Measurements from ENCODE around the gene LLGL1.

LLGL1 gene

DNA sequence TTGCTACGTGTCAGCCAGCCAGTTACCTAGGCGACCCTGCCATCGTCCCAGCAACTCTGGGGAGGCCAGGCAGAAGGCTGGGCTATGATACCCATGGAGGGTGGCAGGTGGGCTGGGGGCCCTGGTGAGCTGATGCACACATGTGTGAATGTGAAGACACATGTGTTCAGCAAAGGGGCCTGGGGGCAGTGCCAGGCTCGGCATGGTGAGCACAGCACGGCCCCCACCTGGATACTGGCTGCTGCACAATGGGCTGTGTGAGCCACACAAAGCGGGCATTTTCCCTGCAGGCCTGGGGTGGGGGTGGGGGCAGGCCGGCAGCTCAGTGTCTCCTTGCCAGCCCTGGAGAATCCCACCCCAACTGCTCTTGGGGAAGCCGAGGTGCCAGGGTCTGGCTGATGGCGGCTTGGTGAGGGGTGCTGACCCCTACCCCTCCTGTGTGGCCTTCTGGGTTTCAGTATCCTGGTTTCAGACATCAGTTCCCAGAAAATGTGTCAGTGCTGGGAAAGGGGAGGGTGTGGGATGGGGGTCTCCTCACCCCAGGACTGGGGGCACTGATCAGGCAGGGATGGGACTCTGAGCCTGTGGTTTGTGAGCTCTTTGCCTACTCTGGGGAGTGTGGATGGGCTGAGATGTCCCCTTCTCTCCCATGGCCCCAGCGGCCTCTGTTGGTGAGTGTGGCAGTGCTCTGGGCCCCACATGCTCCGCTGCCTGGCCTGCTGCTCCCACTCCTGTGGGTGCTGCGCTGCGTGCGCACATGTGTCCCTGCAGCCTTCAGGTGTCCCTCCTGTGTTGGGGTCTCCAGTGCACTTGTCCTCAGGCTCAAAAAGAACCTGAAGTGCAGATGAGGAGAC lies 5.1 kb downstream of the LLGL1 start:
- no peak for DNase-seq

- no peak for DNase-seq
Measured at GRCh38 chr17:18231164-18231563, 5.7 kb downstream of the LLGL1 start.

DNA sequence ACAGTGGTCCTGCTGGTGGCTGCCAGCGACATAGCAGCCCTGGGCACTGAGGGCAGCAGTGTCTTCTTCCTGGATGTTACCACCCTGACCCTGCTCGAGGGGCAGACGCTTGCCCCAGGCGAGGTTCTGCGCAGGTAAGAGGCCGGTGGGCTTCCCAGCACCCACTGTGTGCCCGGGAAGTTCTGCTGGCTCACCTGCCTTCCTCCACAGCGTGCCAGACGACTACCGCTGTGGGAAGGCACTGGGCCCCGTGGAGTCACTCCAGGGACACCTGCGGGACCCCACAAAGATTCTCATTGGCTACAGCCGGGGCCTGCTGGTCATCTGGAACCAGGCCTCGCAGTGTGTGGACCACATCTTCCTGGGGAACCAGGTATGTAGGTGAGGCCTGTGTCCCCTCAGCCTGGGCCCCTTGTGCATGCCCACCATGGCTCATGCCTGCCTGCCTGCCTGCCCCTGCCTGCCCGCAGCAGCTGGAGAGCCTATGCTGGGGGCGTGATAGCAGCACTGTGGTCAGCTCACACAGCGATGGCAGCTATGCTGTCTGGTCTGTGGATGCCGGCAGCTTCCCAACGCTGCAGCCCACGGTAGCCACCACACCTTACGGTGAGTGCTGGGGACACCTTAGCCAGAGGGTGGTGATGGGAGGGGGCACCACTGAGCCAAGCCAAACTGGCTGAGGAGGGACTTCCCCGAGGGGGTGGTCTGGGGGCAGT lies 8.5 kb downstream of the LLGL1 start:
- no peak for DNase-seq

GRCh38 chr17:18234853-18235380 lies 9.5 kb downstream of the LLGL1 start:
- DNase-seq, result no peak

DNA sequence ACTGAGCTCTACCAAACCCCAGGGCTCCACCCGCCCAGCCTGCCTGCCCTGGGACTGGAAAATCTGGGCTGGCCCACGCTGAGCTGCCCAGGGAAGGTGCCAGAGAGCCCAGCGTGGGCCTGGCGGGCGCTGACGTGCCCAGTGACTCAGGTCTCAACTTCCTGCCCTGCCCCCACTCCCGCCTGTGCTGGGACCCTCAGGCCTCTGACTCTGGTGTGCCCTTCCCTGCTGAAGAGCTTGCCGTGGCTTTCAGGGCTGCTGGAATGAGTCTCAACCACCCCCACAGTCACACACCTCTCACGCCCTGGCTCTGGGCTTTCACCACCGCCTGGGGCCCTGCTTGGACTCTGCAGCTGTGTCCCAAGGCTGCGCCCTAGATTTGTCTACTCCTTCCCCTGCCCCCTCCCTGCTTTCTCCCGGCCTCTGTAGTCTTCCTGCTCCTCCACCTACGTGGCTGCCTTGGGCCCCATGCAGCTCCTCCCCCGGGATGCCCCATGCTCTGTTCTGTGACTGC lies 10.4 kb downstream of the LLGL1 start:
- no peak for DNase-seq

GRCh38 chr17:18236494-18236893 lies 11.1 kb downstream of the LLGL1 start:
- no peak for DNase-seq

GRCh38 chr17:18237461-18237860 lies 12.0 kb downstream of the LLGL1 start:
- no peak for DNase-seq

DNA sequence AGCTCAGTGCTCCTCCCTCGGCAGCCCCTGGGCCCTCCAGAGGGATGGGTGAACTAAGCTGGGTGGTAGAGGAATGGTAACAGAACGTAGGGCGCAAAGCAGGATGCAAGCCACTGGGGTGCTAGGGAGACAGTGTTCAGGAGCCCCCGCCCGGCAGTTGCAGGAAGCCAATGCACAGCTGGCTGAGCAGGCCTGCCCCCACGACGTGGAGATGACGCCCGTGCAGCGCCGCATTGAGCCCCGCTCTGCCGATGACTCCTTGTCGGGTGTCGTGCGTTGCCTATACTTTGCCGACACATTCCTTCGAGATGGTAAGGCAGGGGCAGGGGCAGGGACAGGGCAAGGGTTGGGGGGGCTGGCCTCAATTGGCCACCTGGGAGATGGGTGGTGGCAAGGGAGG lies 12.9 kb downstream of the LLGL1 start:
- DNase-seq, result no peak

GRCh38 chr17:18240449-18240848 lies 15.0 kb downstream of the LLGL1 start:
- DNase-seq, result no peak

- no peak for DNase-seq
Measured at GRCh38 chr17:18241229-18241871, 15.9 kb downstream of the LLGL1 start.

DNA sequence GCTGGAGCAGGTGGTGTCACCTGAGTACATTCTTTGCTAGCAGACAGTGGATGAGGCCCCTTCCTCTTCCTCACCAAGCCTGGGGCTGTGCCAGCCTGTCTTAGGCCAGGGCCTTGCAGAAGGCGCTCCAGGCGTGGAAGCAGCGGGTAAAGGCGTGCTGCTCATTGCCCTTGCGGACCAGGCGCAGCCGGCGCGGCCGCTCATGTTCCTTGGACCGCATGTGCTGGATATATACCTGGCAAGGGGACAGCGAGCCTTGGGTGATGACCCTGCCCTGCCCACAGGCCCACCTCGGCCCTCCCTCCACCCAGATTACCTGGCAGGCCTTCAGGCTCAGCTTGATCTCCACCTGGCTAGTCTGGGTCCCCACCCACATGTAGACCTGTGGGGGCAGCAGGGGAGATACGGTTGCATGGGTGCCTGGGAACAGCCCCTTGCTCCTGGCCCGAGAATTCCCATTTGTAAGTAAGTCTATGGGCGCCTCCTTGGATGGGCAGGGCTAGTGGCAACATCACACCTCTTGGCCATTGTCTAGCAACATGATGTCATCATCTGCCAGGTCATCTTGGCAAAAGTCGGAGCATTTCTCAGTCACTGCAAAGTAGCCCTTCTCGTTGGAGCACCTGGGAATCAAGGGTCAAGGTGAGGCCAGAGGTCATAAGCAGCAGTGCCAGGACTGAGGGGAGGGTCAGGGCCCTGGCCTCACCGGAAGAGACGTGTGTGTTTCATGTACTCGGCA lies 19.8 kb downstream of the LLGL1 start:
- no peak for DNase-seq

DNA sequence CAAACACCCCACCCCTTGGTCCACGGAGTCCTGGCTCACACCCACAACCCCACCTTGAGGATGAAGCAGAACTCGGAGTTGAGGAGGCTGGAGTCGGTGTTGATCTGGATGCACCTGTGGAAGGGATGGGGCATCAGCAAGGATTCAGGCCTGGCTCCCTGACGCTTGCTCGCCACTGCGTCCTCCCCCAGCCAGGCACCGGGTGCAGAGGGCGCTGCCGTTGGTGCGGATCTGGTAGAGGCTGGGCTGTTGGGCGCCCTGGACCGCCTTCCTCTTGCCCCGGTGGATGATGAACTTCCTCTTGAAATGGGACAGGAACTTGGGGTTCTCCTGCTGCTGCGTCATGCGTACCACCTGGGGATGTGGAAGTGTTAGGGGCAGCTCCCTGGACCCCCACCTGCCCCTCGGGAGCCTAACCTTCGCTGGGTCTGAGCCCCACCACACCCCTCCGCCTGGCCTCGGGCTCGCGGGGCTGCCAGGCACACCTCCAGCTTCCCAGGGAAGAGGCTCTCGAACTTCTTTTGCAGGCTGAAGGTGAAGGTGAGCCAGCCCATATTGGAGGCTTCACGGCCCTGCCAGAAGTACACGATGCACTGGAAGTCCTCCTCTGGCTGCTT lies 20.8 kb downstream of the LLGL1 start:
- no peak for DNase-seq

DNA sequence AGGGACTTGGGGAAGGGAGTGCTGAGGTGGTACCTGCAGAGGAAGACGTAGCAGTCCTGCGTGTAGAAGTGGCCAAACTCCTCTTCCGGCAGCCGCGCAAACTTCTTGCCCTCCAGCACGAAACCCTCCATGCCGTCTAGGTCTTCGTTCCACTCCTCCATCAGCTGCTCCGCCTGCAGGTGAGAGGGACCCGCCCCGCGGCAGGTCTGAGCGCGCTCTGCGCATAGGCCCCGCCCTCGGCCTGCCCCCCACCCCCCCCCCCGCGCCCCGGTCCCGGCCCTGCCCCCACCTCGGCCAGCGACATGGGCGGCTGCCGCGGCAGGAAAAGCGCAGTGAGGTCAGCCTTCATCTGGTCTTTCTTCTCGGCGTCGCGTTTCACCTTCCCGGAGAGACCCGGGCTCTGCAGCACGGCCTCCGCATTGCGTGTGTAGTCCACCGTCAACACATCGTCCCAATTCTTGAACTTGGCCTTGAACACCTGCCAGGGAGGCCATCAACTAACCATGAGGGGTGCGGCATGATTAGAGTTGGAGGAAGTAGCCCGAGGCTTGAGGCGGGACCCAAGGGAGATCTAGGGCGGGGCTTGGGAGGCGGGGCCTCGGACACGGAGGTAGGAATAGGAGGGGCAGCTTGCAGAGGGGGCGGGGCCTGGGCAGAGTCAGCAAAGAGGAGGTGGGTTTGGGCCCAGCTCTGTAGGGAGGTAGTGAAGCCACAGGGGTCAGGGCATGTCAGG lies 21.6 kb downstream of the LLGL1 start:
- DNase-seq, result peak; percentile 66

DNA sequence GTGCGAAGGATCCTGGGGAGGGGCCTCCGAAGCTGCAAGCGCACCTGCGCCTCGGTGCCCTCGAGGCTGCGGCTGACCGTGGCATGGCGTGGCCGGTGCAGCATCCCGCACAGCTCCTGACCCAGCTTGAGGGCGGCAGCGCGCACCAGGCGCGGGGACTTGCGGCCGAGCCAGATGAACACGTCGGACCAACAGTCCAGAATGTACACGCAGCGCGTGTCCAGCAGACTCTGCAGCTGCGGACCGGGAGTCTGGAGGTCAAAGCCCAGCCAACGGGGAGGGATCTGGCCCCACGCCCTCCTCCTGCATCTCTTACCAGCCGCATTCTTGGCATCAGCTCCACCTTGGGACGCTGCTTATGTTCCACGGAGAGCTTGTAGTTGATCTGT lies 22.2 kb downstream of the LLGL1 start:
- DNase-seq, result no peak

- DNase-seq, result peak; percentile 82
Measured at GRCh38 chr17:18248300-18248731, 22.9 kb downstream of the LLGL1 start.

DNA sequence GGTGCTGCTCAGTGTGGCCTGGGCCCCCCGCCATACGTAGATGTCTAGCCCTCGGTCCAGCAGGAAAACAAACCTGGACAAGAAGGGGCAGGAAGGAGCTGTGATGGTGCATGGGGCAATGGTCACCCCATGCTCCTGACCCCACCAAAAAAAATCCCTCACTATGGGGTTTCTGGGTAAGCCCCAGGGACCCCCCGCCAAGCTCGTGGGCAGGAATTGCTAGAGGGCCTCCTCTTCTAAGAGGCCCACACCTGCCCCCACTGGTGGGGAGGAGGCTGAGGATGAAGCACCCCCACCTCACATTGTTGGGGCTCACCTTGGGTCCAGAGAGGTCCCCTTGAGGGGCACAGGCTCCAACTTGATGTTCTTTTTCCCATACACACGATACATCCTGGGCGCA lies 23.4 kb downstream of the LLGL1 start:
- no peak for DNase-seq

DNA sequence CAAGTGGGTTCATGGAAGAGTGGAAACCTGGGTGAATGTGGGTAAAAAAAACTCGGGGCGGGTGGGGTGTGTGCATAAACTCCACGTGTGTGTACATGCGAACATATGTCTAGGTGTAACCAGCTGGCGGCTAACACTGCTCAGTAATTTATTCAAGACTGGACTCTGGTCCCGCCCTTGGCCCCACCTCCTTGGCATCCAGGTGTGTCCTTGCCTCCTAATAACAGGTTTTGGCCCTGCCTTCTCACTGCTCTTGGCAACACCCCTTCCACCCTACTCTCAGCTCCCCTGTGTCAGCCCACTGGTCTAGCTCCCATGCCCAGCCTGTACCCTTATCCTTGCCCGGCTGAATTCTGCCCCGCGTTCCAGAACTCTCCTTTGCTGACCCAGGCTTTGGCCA lies 24.8 kb downstream of the LLGL1 start:
- no peak for DNase-seq

DNA sequence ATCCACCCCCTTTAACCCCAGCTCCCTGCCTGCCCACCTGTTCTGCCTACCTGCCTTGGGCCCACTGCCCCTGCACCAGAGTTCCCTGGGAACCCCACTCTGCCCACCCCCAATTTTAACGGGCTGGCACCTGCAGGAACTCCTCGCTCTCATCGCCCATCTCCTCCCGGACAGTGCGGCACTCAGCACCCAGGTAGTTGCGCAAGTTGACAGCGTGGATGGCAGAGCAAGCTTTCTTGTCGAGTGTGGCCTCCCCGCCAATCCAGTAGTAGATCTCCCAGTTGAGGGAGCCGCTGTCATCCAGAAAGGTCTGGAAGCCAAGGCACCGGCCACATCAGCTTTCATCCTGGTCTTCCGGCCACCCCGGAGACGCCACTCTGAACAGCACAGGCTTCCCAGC lies 25.3 kb downstream of the LLGL1 start:
- DNase-seq, result no peak

GRCh38 chr17:18251204-18251603 lies 25.8 kb downstream of the LLGL1 start:
- DNase-seq, result no peak

DNA sequence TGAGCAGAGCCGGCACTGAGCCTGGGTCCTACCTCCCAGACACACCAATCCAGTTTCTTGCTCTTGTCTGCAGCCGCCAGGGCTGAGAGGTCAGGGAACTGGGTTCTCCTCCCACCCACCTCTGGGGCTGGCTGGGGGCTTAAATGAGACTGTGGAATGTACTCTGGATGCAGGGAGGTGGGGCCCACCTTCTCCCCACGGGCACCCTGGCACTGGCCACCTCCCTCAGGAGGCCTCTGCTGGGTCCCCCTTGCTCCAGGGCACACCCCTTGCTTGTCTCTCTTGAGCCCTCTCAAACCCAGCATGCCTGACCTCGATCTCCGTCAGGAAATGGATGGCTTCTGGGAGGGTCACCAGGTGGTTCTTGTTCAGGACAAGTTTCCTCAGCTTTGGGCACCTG lies 26.7 kb downstream of the LLGL1 start:
- DNase-seq, result no peak

DNA sequence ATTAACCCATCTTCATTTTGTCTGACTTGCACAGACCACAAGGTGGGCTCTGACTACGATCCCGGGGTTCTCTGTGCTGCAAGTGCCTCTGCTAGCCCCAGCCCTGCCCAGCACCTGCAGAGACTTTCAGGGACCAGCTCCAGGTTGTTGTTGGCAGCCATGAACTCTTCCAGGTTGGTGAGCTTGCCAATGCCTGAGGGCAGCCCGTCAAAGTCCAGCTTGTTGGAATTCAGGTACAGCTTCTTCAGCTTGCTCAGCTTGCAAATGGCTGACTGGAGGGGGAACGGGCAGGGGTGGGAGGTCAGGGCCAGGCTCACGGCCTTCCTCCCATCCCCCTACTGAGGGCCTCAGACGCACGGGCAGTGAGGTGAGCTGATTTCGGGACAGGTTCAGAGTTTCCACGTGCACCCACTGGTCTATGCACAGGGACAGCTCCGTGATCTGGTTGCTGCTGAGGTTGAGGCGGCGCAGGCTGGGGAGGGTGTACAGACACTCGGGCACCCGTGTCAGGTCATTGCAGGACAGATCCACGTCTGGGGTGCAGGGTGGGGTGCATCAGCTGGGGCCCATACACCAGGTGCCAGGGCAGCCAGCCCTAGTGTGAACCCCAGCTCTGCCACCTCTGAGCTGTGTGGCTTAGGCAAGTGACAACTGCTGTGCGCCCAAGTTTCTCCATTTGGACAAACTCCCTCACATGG lies 27.9 kb downstream of the LLGL1 start:
- no peak for DNase-seq
